Muscle layer of duodenum (tissue), 2 donors: ENCODE data around the gene ARID4B.
"Not testable (repeated sequence)": the region's sequence is repeated elsewhere in the genome, so short reads cannot be mapped to it uniquely, and the experiment has no call there.

Experiments used
- H3K27ac ChIP-seq: one replicate; pipeline ENCODE4 v1.7.0; 2013; ENCODE audit warnings: mild to moderate bottlenecking, low read length
- H3K27me3 ChIP-seq: one replicate; pipeline ENCODE4 v1.7.0; 2013; ENCODE audit warnings: low read depth, mild to moderate bottlenecking, control low read depth, low read length
- H3K36me3 ChIP-seq, 2 donors: one replicate each; pipeline ENCODE4 v1.7.0; 2013; ENCODE audit warnings: low read length in 2 of 2, control low read depth in 1 of 2, mild to moderate bottlenecking in 1 of 2; ENCODE audit not compliant: insufficient read depth in 2 of 2, control insufficient read depth in 1 of 2
- H3K4me1 ChIP-seq, 2 donors: one replicate each; pipeline ENCODE4 v1.7.0; 2013; ENCODE audit warnings: low read length in 2 of 2, mild to moderate bottlenecking in 2 of 2, control low read depth in 1 of 2, moderate library complexity in 1 of 2; ENCODE audit not compliant: insufficient read depth in 2 of 2, control insufficient read depth in 1 of 2
- H3K4me3 ChIP-seq, 2 donors: one replicate each; pipeline ENCODE4 v1.7.0; 2013; ENCODE audit warnings: low read length in 2 of 2, low read depth in 1 of 2, mild to moderate bottlenecking in 1 of 2
- H3K9me3 ChIP-seq, 2 donors: one replicate each; pipeline ENCODE4 v1.7.0; 2013; ENCODE audit warnings: low read length in 2 of 2, control low read depth in 1 of 2, mild to moderate bottlenecking in 1 of 2; ENCODE audit not compliant: control insufficient read depth in 1 of 2
- donor health status: healthy.

The ARID4B gene

GRCh38 chr1:235280467-235280866 lies 47.5 kb downstream of the ARID4B start:
- H3K9me3 ChIP-seq = no peaks in the 10 kb centered on the region

GRCh38 chr1:235279694-235280093 lies 48.3 kb downstream of the ARID4B start:
- Histone ChIP-seq H3K4me1 (peaks cover 5 to 35% of the 10 kb centered on the region in 2 donors), H3K36me3 (no peaks in the 10 kb centered on the region)

More at GRCh38 chr1:235280467-235280866, 47.5 kb downstream of the ARID4B start:
- Histone ChIP-seq H3K27ac (no peak overlapping the region), H3K4me3 (no peak overlapping the region), H3K4me1 (peaks cover 5 to 27% of the 10 kb centered on the region in 2 donors), H3K36me3 (no peaks in the 10 kb centered on the region), H3K27me3 (no peaks in the 10 kb centered on the region)

GRCh38 chr1:235278915-235279292 lies 49.1 kb downstream of the ARID4B start:
- no peaks in the 10 kb centered on the region for H3K9me3 ChIP-seq
- H3K27ac ChIP-seq = no peak overlapping the region
- H3K27me3 ChIP-seq = no peaks in the 10 kb centered on the region
- H3K4me3 ChIP-seq = peak overlapping the region in 1 of 2 donors; percentile 16
- peaks cover 5 to 33% of the 10 kb centered on the region in 2 donors for H3K4me1 ChIP-seq
- no peaks in the 10 kb centered on the region for H3K36me3 ChIP-seq

More at GRCh38 chr1:235279694-235280093, 48.3 kb downstream of the ARID4B start:
- Histone ChIP-seq H3K4me3 (no peak overlapping the region), H3K27me3 (no peaks in the 10 kb centered on the region), H3K9me3 (no peaks in the 10 kb centered on the region), H3K27ac (no peak overlapping the region)

GRCh38 chr1:235278233-235278914 lies 49.6 kb downstream of the ARID4B start:
- Histone ChIP-seq H3K4me1 (peaks cover 5 to 33% of the 10 kb centered on the region in 2 donors), H3K36me3 (no peaks in the 10 kb centered on the region), H3K27me3 (no peaks in the 10 kb centered on the region), H3K27ac (no peak overlapping the region), H3K9me3 (no peaks in the 10 kb centered on the region), H3K4me3 (no peak overlapping the region)

- H3K36me3 ChIP-seq = no peaks in the 10 kb centered on the region
- no peaks in the 10 kb centered on the region for H3K9me3 ChIP-seq
- no peak overlapping the region for H3K27ac ChIP-seq
- H3K4me1 ChIP-seq = peaks cover 5 to 33% of the 10 kb centered on the region in 2 donors
- H3K4me3 ChIP-seq = no peak overlapping the region
- no peaks in the 10 kb centered on the region for H3K27me3 ChIP-seq
Measured at GRCh38 chr1:235277709-235278108, 50.3 kb downstream of the ARID4B start.

- H3K9me3 ChIP-seq = no peaks in the 10 kb centered on the region
- H3K27ac ChIP-seq = no peak overlapping the region
- peaks cover 5 to 38% of the 10 kb centered on the region in 2 donors for H3K4me1 ChIP-seq
- H3K27me3 ChIP-seq = no peaks in the 10 kb centered on the region
- H3K4me3 ChIP-seq = no peak overlapping the region
- H3K36me3 ChIP-seq = no peaks in the 10 kb centered on the region
Measured at GRCh38 chr1:235275836-235276235, 52.1 kb downstream of the ARID4B start.

GRCh38 chr1:235275223-235275622 lies 52.8 kb downstream of the ARID4B start:
- no peak overlapping the region for H3K27ac ChIP-seq
- H3K4me1 ChIP-seq = peaks cover 5 to 42% of the 10 kb centered on the region in 2 donors
- no peak overlapping the region for H3K4me3 ChIP-seq

GRCh38 chr1:235272851-235273250 lies 55.1 kb downstream of the ARID4B start:
- no peaks in the 10 kb centered on the region for H3K36me3 ChIP-seq
- no peaks in the 10 kb centered on the region for H3K27me3 ChIP-seq
- H3K4me3 ChIP-seq = no peak overlapping the region
- no peak overlapping the region for H3K27ac ChIP-seq
- H3K9me3 ChIP-seq = no peaks in the 10 kb centered on the region
- peaks cover 0 to 26% of the 10 kb centered on the region in 2 donors for H3K4me1 ChIP-seq

More at GRCh38 chr1:235275223-235275622, 52.8 kb downstream of the ARID4B start:
- Histone ChIP-seq H3K36me3 (no peaks in the 10 kb centered on the region), H3K9me3 (no peaks in the 10 kb centered on the region), H3K27me3 (no peaks in the 10 kb centered on the region)

GRCh38 chr1:235270625-235271024 lies 57.4 kb downstream of the ARID4B start:
- H3K4me1 ChIP-seq = peaks cover 0 to 33% of the 10 kb centered on the region in 2 donors
- H3K36me3 ChIP-seq = no peaks in the 10 kb centered on the region
- H3K27me3 ChIP-seq = no peaks in the 10 kb centered on the region
- H3K4me3 ChIP-seq = no peak overlapping the region
- H3K9me3 ChIP-seq = no peaks in the 10 kb centered on the region
- no peak overlapping the region for H3K27ac ChIP-seq

GRCh38 chr1:235269990-235270389 lies 58.0 kb downstream of the ARID4B start:
- not testable (repeated sequence) for H3K27ac ChIP-seq, H3K36me3 ChIP-seq, H3K9me3 ChIP-seq, H3K27me3 ChIP-seq, H3K4me3 ChIP-seq
- peaks cover 0 to 28% of the 10 kb centered on the region in 2 donors for H3K4me1 ChIP-seq

GRCh38 chr1:235268379-235269125 lies 59.4 kb downstream of the ARID4B start:
- Histone ChIP-seq H3K27ac (no peak overlapping the region), H3K9me3 (no peaks in the 10 kb centered on the region), H3K27me3 (no peaks in the 10 kb centered on the region), H3K4me1 (peaks cover 0 to 23% of the 10 kb centered on the region in 2 donors), H3K4me3 (no peak overlapping the region), H3K36me3 (no peaks in the 10 kb centered on the region)
